Neutrophil (primary cell): ENCODE results near the gene USP49.
"Not testable (repeated sequence)": the region's sequence is repeated elsewhere in the genome, so short reads cannot be mapped to it uniquely, and the experiment has no call there.

Experiments
- H3K27ac ChIP-seq: fragments of 200-600 bp; sonication (generic); 2 replicates; pipeline ENCODE4 v1.5.1; 2016; ENCODE audit warnings: mild to moderate bottlenecking, moderate library complexity
- H3K27me3 ChIP-seq: fragments of 200-600 bp; sonication (generic); 2 replicates; pipeline ENCODE4 v1.6.0; 2016; ENCODE audit warnings: mild to moderate bottlenecking
- H3K36me3 ChIP-seq: fragments of 200-600 bp; sonication (generic); 2 replicates; pipeline ENCODE4 v1.5.1; 2017
- H3K4me1 ChIP-seq, 2 experiments: fragments of 200-600 bp in 1 of 2; sonication (generic) in 1 of 2; 1 replicate in 1 of 2; 2 replicates in 1 of 2; pipeline versions ENCODE4 v1.5.1 to v1.6.1; 2013 to 2016; ENCODE audit warnings: low read depth in 1 of 2, low read length in 1 of 2, mild to moderate bottlenecking in 1 of 2, moderate library complexity in 1 of 2; ENCODE audit not compliant: control insufficient read depth in 1 of 2, insufficient read depth in 1 of 2
- H3K4me3 ChIP-seq, 2 experiments: fragments of 200-600 bp in 1 of 2; sonication (generic) in 1 of 2; 1 replicate in 1 of 2; 2 replicates in 1 of 2; pipeline ENCODE4 v1.5.1; 2013 to 2016; ENCODE audit warnings: low read depth in 1 of 2, low read length in 1 of 2, mild to moderate bottlenecking in 1 of 2, moderate library complexity in 1 of 2
- H3K9me3 ChIP-seq: fragments of 200-600 bp; sonication (generic); 2 replicates; pipeline ENCODE4 v1.5.1; 2016
- CTCF ChIP-seq: fragments of 200-600 bp; sonication (generic); IDR thresholded peaks from 2 replicates; pipeline ENCODE4 v1.5.1; 2016; ENCODE audit warnings: antibody characterized with exemption

Gene USP49

DNA sequence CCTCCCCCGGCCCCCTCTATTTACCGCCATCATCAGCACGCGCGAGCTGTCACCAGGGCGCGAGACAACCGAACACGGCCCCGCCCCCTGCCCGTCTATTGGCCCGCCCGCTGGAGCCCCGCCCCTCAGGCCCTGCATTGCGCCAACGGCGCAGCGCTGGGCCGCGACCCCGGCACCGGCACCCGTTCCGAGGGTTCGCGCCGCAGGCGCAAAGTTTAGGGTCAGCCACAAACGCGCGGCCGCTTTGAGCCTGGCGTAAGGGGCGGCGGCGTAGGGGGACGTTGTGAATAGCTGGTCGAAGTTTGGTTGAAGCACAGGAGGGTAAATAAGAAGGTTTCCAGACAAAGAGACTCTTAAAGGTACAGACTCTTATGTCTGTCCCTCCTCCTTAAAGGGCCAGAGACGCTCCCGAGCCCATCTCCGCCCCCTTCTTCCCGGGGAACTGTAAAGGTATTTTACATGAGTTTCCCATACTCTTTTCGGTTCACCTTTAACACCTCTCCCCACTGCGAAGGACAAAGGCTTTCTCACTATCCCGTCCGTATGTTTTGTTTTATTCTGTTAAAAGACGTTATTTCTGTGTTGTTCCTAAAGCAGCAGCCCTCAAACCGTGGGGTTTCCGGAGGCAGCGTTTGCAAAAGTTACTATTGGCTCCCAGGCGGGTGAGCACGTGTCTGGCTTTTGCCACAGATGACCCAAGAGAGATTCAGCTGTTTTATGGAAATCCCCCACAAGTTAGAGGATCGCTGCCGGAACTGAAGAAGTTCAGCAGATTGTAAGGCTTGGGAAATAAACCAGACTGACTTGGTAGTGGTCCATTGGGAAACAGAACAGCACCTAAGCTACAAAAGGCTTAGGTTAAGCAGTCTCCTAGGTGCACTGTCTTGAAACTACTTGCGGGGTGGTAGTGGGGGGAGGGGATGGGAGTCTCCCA, at the start of gene USP49:
Gene USP49, minus strand, starts transcription at position 76 of the 934 bp plus-strand sequence. CDS start 88,392 bp downstream, outside the sequence.
- Histone ChIP-seq H3K36me3 (no peaks in the 10 kb centered on the region), H3K27me3 (peaks cover 15% of the 10 kb centered on the region), H3K4me3 (peak within 1 kb of the TSS; percentile 89 to 91), H3K9me3 (no peaks in the 10 kb centered on the region), H3K4me1 (peaks cover 27% of the 10 kb centered on the region in 2 experiments), H3K27ac (peak within 1 kb of the TSS; percentile 85)
- peak; percentile 40 for TF ChIP-seq CTCF

GRCh38 chr6:41943456-41943855, 48.3 kb upstream of the USP49 start:
- peaks cover 46 to 47% of the 10 kb centered on the region in 2 experiments for H3K4me1 ChIP-seq
- H3K36me3 ChIP-seq, result peaks cover 7% of the 10 kb centered on the region
- no peak overlapping the region for H3K4me3 ChIP-seq
- TF ChIP-seq CTCF, result no peak
- H3K27ac ChIP-seq, result peak overlapping the region; percentile 15
- H3K9me3 ChIP-seq, result no peaks in the 10 kb centered on the region
- no peaks in the 10 kb centered on the region for H3K27me3 ChIP-seq

DNA sequence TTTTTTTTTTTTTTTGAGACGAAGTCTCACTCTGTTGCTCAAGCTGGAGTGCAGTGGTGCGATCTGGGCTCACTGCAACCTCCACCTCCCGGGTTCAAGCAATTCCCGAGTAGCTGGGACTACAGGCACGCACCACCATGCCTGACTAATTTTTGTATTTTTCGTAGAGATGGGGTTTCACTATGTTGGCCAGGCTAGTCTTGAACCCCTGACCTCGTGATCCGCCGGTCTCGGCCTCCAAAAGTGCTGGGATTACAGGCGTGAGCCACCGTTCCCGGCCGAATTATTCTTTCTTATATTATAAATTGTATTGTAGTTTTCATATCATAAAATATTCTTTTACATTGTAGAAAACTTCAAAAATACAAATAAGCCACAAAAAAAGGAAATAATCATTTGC, 47.7 kb upstream of the USP49 start:
- H3K4me3 ChIP-seq, H3K36me3 ChIP-seq, H3K27me3 ChIP-seq, H3K9me3 ChIP-seq: not testable (repeated sequence)
- peak overlapping the region; percentile 15 for H3K27ac ChIP-seq
- peaks cover 51 to 53% of the 10 kb centered on the region in 2 experiments for H3K4me1 ChIP-seq

DNA sequence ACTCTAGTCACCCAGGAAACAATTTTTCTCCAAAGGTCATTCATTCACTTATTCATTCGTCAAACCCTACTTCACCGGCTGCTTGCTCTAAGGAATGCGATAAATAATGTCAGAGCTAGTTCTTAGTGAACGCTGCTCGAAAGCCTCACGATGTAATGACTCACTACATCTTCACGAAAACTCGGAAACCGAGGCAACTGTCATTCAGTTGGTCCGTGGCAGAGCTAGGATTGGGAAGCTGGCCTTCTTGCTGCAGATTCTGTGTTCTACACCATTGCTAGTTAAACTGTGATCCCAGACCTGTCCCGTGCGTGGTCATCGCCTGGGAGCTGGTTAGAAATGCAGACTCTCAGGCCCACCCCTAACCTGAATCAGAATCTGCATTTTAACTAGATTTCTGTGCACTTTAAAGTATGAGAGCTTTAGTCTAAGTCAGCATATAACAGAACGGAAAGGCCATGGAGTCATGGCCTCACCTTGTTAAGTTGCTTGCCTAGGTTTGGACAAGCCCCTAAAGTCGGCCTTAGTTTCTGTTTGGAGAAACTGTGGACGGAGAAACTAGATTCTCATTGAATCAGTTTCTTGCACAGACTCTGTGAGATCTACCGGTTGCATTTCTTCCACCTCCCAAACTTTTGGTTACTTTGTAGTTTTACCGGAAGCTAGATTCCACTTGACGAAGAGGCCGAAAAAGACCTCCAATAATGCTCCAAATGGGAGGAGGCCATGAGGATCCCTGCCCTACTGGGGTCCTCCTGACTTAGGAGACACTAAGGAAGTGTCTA, 47.1 kb upstream of the USP49 start:
- Histone ChIP-seq H3K27ac (peak overlapping the region; percentile 95), H3K9me3 (no peaks in the 10 kb centered on the region), H3K4me3 (peak overlapping the region; percentile 97 to 99), H3K36me3 (peaks cover 15% of the 10 kb centered on the region), H3K27me3 (no peaks in the 10 kb centered on the region), H3K4me1 (peaks cover 57 to 59% of the 10 kb centered on the region in 2 experiments)
- no peak for TF ChIP-seq CTCF

DNA sequence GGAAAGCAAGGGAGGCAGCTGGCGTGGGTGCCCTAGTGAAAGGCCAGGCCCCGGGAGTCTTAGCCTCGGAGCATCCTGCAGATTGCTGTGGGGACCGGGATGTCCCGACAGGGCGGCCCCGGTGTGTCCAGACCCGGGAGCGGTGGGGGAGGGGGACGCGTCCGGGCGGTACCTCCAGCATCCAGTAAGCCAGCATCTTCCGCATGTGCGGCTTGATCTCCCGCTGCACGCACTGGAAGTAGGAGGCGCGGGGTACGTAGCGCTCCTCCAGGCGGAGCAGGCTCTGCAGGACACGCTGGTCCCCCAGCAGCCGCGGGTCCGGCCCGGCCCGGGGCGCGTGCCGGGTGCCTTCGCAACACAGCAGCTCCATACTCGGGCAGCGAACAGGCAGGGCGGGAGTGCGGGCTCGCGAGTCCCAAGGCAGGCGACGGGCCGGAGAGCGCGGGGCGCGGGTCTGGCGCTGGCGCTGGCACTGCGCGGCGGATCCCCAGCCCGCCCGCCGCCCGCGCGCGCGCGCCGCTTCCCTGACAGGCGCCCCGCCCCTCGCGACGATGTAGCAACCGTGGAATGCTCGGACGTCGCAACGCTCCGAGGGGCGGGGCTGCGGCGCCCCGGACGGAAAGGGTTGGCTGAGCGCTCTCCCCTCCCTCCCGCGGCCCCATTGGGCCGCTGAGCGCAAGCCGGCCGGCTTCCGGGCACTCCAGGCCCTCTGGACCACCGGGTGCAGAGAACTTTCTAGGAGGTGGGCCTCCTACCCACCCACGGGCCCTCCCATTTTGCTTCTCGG, 46.3 kb upstream of the USP49 start, which contains the start of gene CCND3:
Gene CCND3, minus strand, starts transcription at position 529 of the 787 bp plus-strand sequence. Its CDS starts 159 bp downstream, at position 370.
- Histone ChIP-seq H3K27me3 (no peaks in the 10 kb centered on the region), H3K4me3 (peak within 1 kb of the TSS; percentile 97 to 99), H3K9me3 (no peaks in the 10 kb centered on the region), H3K27ac (peak within 1 kb of the TSS; percentile 95), H3K4me1 (peaks cover 65 to 67% of the 10 kb centered on the region in 2 experiments), H3K36me3 (peaks cover 22% of the 10 kb centered on the region)
- TF ChIP-seq CTCF, result no peak
